Measurements from ENCODE around the gene ZNF143.

DNA sequence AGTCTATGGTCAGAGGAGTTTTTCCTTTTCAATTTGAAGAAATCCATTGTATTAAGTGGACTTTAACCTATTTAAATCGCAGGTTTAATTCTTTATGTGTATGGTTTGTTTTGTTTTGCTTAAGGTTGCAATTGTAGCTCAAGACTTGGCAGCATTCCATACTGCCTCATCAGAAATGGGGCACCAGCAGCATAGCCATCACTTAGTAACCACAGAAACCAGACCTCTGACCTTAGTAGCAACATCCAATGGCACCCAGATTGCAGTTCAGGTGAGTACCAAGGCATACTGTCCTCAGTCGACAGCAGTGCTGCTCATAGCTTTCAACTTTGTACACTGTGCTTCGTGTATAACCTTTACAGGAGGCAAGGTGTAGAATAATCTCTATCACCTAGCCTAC lies 64.3 kb downstream of the ZNF143 start:
- TF ChIP-seq RAD21 (IDR thresholded peaks at IDR 0.05; ENCODE audit: low read length) = no peak
- TF ChIP-seq SMC3 (IDR thresholded peaks at IDR 0.05; ENCODE audit: low read depth, low read length) = no peak
- TF ChIP-seq, protein P1, sequence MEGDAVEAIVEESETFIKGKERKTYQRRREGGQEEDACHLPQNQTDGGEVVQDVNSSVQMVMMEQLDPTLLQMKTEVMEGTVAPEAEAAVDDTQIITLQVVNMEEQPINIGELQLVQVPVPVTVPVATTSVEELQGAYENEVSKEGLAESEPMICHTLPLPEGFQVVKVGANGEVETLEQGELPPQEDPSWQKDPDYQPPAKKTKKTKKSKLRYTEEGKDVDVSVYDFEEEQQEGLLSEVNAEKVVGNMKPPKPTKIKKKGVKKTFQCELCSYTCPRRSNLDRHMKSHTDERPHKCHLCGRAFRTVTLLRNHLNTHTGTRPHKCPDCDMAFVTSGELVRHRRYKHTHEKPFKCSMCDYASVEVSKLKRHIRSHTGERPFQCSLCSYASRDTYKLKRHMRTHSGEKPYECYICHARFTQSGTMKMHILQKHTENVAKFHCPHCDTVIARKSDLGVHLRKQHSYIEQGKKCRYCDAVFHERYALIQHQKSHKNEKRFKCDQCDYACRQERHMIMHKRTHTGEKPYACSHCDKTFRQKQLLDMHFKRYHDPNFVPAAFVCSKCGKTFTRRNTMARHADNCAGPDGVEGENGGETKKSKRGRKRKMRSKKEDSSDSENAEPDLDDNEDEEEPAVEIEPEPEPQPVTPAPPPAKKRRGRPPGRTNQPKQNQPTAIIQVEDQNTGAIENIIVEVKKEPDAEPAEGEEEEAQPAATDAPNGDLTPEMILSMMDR (conservative IDR thresholded peaks at IDR 0.05; ENCODE audit: low read depth, low read length) = no peak
- TF ChIP-seq RFX5 (IDR thresholded peaks at IDR 0.05; ENCODE audit: low read depth, low read length) = no peak
- no peak for TF ChIP-seq POLR2A (IDR thresholded peaks at IDR 0.05; ENCODE audit: low read depth, low read length)
- no peak for TF ChIP-seq CEBPB (IDR thresholded peaks at IDR 0.05; ENCODE audit: low read depth, low read length)
- TF ChIP-seq, protein P2, sequence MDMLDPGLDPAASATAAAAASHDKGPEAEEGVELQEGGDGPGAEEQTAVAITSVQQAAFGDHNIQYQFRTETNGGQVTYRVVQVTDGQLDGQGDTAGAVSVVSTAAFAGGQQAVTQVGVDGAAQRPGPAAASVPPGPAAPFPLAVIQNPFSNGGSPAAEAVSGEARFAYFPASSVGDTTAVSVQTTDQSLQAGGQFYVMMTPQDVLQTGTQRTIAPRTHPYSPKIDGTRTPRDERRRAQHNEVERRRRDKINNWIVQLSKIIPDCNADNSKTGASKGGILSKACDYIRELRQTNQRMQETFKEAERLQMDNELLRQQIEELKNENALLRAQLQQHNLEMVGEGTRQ (IDR thresholded peaks at IDR 0.05; ENCODE audit: low read depth, low read length) = no peak
- TF ChIP-seq FOS (IDR thresholded peaks at IDR 0.05; ENCODE audit: low read depth, low read length) = no peak
- TF ChIP-seq MAFK (IDR thresholded peaks at IDR 0.05; ENCODE audit: low read depth, low read length) = no peak
- TF ChIP-seq NFE2L2 (IDR thresholded peaks at IDR 0.05; ENCODE audit: low read depth, low read length) = no peak
